ENCODE measurements around the gene CNR2. TPM values are rescaled to one million over a fixed set of nuclear protein-coding genes. Genes with fewer than 3 reads are reported as not detected.

The CNR2 gene
- total and polyA plus RNA-seq, 2 of the 4 experiments (the other 2 are of a cell fraction): not detected

- peak overlapping the region; percentile 90 for H3K18ac ChIP-seq (ENCODE audit: low read depth, low read length)
- ChIA-PET CTCF (no interaction called here), POLR2A (ENCODE audit: unreplicated experiment) (interaction anchor here (0.5 to 0.6 kb wide), 2 partner anchors 22 to 35 kb away, joined by 3 read pairs; no protein-coding TSS in a partner anchor)
- DNase-seq: no peak
- H3K56ac ChIP-seq (ENCODE audit: extremely low read depth, insufficient read depth, low read length): peak overlapping the region; percentile 80
- no CpG with 5 or more reads among the region's 8 CpGs for WGBS, 2 experiments (ENCODE audit: extremely low coverage in 2 of 2, insufficient read length in 1 of 2)
- no TSS peak for BruUV-seq (replicated peaks)
- peak overlapping the region; percentile 96 for H2AFZ ChIP-seq (replicated peaks; ENCODE audit: low read length, poor library complexity)
- H3K4me3 ChIP-seq (ENCODE audit: insufficient read depth, low read depth, low read length): peak overlapping the region; percentile 99
- peak overlapping the region; percentile 36 for H2BK120ac ChIP-seq (ENCODE audit: low read depth, low read length)
- in situ Hi-C loops (cut with MboI; ENCODE audit: low sequenced_read_pairs) (no loop called here), dilution Hi-C loops (cut with HindIII; ENCODE audit: low sequenced_read_pairs, unreplicated experiment) (no loop called here), intact Hi-C loops (cut with micrococcal nuclease) (no loop called here)
- peaks cover 4% of the 10 kb centered on the region for H3K9me1 ChIP-seq (ENCODE audit: insufficient read depth, low read length)
- peak overlapping the region; percentile 6; the same call in 1 of the 2 replicates for H3K23ac ChIP-seq (ENCODE audit: low read depth, low read length)
- no peaks in the 10 kb centered on the region for H4K20me1 ChIP-seq (ENCODE audit: insufficient read depth, low read length)
- peak overlapping the region; percentile 31 for H2AK5ac ChIP-seq (ENCODE audit: low read depth, low read length)
- H3K79me1 ChIP-seq (ENCODE audit: low read depth in 1 of 2, low read length in 2 of 2): peaks cover 14 to 17% of the 10 kb centered on the region in 2 experiments
- H3K4me1 ChIP-seq (ENCODE audit: control insufficient read depth, insufficient read depth, low read length): peaks cover 3% of the 10 kb centered on the region
- H4K8ac ChIP-seq (ENCODE audit: low read depth in 2 of 2, low read length in 2 of 2): peak overlapping the region; percentile 96 to 100
- peak overlapping the region; percentile 68 for H4K91ac ChIP-seq (ENCODE audit: insufficient read depth, low read depth, low read length)
- peak overlapping the region; percentile 98 for H3K14ac ChIP-seq (replicated peaks; ENCODE audit: low read depth, low read length)
- peak overlapping the region; percentile 57 for H3K4ac ChIP-seq (ENCODE audit: low read depth, low read length)
- H3K4me2 ChIP-seq (ENCODE audit: low read depth, low read length): peak overlapping the region; percentile 89
- peak overlapping the region; percentile 99 for H3K9ac ChIP-seq (ENCODE audit: low read depth, low read length)
- peak overlapping the region; percentile 45; the same call in 1 of the 3 replicates for H2BK15ac ChIP-seq (ENCODE audit: low read depth, low read length)
- no peak; the same call in 1 of the 2 replicates for ATAC-seq (ENCODE audit: low read depth)
- H3K9me3 ChIP-seq (ENCODE audit: control insufficient read depth, insufficient read depth, low read length): no peaks in the 10 kb centered on the region
- TF ChIP-seq FOS (IDR thresholded peaks at IDR 0.05; ENCODE audit: low read depth, low read length): no peak
- no peak for TF ChIP-seq USF2 (IDR thresholded peaks at IDR 0.05; ENCODE audit: low read depth, low read length)
- TF ChIP-seq BHLHE40 (IDR thresholded peaks at IDR 0.05; ENCODE audit: low read depth, low read length): no peak
- TF ChIP-seq MXI1 (IDR thresholded peaks at IDR 0.05; ENCODE audit: borderline replicate concordance, low read depth, low read length): no peak
- TF ChIP-seq NFE2L2 (IDR thresholded peaks at IDR 0.05; ENCODE audit: low read depth, low read length): no peak
- TF ChIP-seq SMC3 (IDR thresholded peaks at IDR 0.05; ENCODE audit: low read depth, low read length): no peak
- no peak for TF ChIP-seq POLR2A (IDR thresholded peaks at IDR 0.05; ENCODE audit: low read depth, low read length)
- no peak for TF ChIP-seq ELK1 (IDR thresholded peaks at IDR 0.05; ENCODE audit: borderline replicate concordance, low read depth, low read length)
- TF ChIP-seq CHD1 (IDR thresholded peaks at IDR 0.05; ENCODE audit: low read depth, low read length): no peak
- TF ChIP-seq RAD21 (IDR thresholded peaks at IDR 0.05; ENCODE audit: low read length): no peak
- TF ChIP-seq RFX5 (IDR thresholded peaks at IDR 0.05; ENCODE audit: low read depth, low read length): no peak
- no peak for TF ChIP-seq CTCF (conservative IDR thresholded peaks at IDR 0.05; ENCODE audit: low read depth, low read length)
- TF ChIP-seq MAFK (IDR thresholded peaks at IDR 0.05; ENCODE audit: low read depth, low read length): no peak
- TF ChIP-seq CEBPB (IDR thresholded peaks at IDR 0.05; ENCODE audit: low read depth, low read length): no peak
- TF ChIP-seq RCOR1 (IDR thresholded peaks at IDR 0.05; ENCODE audit: insufficient replicate concordance, low read length): no peak
- TF ChIP-seq MAZ (IDR thresholded peaks at IDR 0.05; ENCODE audit: borderline replicate concordance, low read depth, low read length): no peak
- H4K5ac ChIP-seq (ENCODE audit: low read depth, low read length): peak overlapping the region; percentile 99
- no peaks in the 10 kb centered on the region for H3K36me3 ChIP-seq (ENCODE audit: control insufficient read depth, insufficient read depth, low read length)
- peak overlapping the region; percentile 99 for H3K27ac ChIP-seq (ENCODE audit: insufficient read depth, low read length)
- no peaks in the 10 kb centered on the region for H3K27me3 ChIP-seq (ENCODE audit: control insufficient read depth, insufficient read depth, low read length)
- peak overlapping the region; percentile 97 for H2AK9ac ChIP-seq (replicated peaks; ENCODE audit: low read depth, low read length, poor library complexity)
- H2BK20ac ChIP-seq (ENCODE audit: low read depth, low read length): no peak overlapping the region
- peak overlapping the region; percentile 91 for H2BK5ac ChIP-seq (ENCODE audit: low read depth, low read length, poor library complexity, severe bottlenecking)
Observed at GRCh38 chr1:23824711-23825075, 88.5 kb downstream of the CNR2 start.
